ENCODE measurements around the gene SIPA1L3.
"Not testable (repeated sequence)": the region's sequence is repeated elsewhere in the genome, so short reads cannot be mapped to it uniquely, and the experiment has no call there.

The SIPA1L3 gene

DNA sequence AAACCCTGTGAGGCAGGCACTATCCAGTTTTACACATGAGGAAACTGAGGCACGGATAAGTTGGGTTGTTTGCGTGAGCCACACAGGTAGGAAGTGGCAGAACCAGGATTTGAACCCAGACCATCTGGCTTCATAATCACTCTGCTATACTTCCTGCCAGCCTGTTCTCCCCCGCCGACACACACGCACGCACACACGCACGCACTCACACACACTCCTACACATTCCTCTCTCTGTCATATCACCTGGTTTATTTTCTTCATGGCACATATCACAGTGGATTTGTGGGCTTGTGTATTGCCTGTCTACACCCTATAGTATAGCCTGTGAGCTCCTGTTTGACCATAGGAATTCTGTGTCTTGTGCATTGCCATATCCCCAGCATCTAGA lies 140.0 kb downstream of the SIPA1L3 start:
- no peak for DNase-seq

DNA sequence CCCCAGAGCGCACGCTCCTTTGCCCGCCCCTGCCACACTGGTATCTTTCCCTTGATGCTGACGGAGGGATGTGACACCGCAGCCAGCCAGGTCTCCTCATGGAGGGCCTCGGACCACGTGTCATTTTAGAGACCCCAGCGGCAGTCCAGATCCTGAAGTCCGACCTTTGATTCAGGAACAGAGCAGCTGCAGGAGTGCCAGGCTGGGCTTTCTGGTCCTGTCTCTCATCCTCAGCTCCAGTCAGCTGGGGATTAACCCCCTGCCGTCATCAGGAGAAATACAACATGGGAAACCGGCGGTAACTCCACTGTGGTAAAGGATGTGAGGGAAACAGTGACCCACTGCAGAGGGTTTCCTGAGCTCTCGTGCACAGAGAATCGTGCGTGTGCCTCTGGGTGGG lies 140.6 kb downstream of the SIPA1L3 start:
- no peak for DNase-seq

DNA sequence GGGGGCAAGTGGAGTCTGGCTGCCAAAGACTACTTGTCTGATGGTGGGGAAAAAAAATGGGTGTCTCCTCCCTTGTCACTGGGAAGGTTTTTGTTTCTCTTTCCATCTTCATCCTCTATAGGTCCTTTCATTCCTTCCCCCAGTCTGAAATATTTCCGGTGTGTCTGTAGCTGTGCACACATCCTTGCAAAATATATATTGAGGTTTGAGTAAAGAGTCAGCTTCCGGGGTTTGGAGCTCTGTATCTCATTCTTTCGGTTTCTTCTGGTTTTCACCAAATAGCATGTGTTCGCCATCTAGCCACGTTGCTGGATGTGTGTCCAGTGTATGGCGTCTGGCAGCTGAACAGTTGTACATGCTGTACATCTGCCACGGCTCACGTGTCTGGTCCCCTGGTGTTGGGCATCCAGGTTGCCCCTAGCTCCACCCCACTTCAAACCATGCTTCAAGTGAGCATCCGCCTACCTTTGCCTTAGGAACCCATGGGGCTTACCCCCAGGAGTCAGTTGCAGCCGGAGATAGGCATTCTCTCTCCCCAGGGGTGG lies 142.2 kb downstream of the SIPA1L3 start:
- no peak for DNase-seq

DNA sequence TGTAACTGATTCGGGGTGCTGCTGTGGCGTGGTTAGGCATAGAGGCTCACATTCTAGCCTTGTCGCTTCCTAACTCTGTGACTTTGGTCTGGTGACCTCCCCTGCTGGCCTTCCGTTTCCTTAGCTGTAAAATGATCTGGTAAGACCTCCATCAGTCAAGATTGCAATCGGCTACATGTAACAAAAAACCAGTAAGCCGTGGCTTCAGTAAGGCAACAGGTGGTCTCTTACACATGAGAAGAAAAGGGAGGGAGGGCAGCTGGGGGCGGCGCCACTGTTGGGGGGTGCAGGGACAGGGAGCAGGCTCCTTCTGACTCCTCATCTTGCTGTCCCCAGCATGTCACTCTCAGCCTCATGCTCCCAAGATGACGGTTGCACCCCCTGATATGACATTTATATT lies 148.0 kb downstream of the SIPA1L3 start:
- no peak for DNase-seq

DNA sequence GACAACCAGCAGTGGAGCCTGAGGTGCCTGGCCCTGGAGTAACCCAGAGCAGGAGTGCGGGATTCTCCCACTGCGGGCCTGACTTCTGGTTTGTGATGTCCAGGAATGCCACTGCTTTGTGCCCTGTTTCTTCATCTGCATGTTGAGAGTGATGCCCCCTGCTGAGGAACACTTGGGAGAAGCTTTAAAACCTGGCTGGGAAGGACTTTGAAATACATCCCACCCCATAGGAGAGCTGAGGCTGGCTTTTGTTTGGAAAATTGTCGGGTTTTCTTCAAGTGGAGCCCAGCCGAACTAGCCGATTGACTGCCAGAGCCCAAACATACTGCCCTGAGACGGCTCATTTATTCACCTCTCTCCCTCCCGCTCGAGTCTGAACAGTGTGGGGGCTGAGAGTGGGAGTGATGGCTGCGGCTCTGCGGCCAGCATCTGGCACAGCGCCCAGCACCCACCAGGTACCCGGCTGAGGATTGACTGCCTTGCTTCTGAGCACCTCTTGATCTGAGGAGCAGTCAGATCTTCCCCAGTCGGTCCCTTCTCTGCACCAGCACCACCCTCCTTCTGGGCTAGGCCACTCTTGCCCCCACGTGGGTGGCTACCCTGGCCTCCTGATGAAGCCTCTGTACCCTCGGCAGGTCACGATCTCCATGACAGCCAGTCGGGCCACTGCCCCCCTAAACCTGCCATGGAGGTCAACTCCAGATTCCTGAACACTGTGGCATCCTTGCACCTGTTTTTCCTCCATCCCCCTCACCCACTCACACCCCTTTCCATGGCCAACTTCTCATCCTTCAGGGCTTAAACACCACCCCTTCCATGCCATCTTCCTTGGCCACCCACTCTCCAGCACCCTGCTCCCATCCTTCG lies 148.9 kb downstream of the SIPA1L3 start:
- DNase-seq: no peak

DNA sequence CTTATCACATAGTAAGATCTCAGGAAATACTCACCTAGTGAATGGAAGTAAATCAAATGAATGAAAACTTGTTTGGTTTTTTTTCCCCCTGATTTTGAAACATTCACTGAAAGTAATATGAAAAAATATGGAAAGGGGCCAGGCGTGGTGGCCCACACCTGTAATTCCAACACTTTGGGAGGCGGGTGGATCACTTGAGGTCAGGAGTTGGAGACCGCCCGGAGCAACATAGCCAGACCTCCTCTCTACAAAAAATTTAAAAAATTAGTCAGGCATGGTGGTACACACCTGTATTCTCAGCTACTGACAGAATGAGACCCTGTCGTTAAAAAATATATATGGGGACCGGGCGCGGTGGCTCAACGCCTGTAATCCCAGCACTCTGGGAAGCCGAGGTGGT lies 149.6 kb downstream of the SIPA1L3 start:
- no peak for DNase-seq

DNA sequence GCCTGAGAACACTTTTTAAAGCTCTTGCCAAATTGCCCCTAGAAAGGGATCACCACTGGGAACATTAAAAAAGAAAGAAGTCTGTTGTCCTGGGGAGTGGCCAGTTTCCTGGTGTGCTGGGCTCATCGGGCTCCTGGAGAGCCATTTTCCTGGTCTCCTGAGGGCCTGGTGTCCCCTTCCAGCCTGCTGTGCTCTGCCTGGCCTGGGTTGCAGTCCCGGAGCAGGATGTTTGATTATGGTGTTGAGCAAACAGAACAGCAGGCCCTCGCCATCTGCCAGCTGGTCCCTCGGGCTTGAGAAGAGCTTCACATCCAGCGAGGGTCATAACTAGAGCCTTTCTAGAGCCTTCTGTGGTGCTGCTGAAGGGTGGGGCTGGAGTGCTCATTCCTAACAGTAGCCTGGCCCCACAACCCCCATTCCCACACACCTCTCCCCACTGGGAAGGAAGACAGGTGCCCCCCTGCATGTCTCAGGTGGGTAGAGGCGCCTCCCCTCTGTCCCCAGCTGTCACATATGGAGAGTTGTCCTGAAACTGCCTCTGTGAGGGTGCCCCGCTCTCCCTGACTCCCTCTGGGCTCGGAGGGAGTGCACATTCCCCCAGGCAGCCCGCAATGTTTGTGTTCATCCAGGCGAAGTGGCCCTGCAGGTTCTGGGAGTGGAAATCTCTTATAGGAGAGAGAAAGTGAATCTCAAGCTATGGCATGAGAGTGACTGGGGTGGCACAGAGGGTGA lies 151.1 kb downstream of the SIPA1L3 start:
- DNase-seq: peak; percentile 87

DNA sequence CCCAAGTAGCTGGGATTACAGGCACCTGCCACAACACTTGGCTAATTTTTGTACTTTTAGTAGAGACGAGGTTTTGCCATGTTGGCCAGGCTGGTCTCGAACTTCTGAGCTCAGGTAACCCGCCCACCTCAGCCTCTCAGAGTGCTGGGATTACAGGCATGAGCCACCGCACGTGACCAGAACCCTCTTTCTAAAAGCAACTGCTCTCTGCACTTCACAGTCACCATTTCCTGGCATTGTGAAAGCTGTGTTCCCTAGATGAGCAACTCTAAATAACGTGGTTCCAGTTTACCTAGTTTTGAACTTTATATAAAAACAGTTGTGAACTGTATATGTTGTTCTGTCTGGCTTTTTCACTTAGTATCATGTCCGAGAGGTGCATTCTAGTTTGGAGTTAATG lies 152.9 kb downstream of the SIPA1L3 start:
- DNase-seq: no peak

DNA sequence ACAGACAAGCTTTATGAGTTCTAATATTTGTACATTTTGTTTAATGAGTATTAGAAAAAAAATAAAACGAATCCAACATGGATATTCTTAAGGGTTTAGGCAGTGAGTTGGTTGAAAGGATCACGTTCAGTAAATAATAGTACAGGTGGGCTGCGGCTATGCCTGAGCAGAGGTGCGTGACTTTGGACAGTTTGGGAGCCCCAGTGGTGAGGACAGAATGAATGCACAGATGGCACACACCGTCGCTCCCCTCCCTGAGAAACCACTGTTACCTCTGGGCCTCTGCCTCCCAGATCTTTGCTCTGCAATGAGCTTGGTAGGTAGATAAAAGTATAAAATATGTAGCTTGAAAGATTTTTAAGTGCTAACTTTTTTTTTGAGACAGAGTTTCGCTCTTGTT lies 153.3 kb downstream of the SIPA1L3 start:
- DNase-seq: no peak

DNA sequence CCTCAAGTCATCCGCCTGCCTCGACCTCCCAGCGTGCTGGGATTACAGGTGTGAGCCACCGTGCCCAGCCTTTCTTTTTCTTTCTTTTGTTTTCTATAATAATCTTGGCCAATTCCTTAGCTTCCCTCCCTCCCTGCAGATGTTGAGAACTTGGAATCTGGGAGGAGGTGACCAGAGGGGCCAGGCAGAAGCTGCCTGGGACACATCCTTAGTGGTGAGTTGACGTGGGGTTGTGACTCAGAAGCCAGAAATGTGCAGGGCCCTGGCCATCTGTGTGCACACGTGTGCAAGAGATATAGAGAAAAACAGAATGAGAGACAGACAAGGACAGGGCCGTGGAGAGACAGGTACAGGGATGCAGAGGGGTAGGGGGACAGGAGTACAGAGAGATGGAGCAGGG lies 154.3 kb downstream of the SIPA1L3 start:
- DNase-seq: no peak

DNA sequence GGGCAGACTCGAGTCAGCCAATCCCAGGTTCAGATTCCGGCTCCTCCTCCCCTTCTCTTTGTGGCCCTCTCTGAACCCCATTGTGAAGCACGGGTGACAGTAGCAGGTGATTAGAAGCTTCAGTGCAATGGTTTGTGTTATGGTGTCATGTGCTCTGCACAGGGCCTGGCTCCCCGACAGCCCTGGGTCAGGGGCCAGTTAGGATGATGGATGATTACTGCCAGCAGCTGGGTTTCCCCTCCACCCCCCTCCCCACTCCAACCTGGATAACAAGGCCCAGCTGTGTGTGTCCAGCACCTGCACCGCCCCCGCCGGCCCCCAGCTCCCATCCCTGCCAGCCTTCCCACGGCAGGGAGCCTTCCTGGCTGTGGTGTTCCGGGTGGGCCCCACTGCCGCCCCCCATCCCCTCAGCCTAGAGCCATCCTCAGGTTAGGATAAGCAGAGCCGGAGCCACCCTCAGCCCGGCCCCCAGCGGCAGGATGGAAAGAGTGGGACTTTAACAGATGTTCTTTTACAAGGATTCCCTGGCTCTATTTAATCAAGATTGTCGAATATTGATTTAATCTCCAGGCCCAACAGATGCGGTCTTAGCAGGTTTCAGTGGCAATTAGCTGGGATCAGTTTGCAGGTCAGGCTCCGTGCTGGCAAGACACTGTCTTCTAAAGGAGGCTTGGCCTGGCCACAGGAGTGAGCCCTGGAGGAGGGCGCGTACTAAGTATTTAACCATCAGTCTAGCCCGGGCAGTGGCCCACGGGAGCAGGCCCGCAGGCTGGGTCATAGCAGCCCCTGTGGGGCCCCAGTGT lies 156.2 kb downstream of the SIPA1L3 start:
- peak; percentile 59 for DNase-seq

DNA sequence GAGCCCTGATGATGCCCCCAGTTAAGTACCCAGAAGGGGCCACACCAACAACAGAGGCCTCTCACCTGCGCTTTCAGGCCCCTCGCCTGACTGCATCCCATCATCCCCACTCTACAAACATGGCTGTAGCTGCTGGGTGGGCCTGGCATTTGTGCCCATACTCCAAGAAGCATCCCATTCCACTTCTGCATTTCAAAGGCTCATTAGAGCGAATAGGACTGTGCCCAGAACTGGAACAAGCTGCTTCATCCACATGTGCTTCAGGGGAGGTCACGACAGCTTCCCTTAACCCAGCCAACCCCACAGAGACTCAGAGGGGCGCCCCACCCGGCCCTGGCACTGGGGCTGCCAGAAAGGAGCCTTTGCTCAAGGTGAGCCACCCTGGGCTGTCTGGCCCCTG lies 156.9 kb downstream of the SIPA1L3 start:
- no peak for DNase-seq

DNA sequence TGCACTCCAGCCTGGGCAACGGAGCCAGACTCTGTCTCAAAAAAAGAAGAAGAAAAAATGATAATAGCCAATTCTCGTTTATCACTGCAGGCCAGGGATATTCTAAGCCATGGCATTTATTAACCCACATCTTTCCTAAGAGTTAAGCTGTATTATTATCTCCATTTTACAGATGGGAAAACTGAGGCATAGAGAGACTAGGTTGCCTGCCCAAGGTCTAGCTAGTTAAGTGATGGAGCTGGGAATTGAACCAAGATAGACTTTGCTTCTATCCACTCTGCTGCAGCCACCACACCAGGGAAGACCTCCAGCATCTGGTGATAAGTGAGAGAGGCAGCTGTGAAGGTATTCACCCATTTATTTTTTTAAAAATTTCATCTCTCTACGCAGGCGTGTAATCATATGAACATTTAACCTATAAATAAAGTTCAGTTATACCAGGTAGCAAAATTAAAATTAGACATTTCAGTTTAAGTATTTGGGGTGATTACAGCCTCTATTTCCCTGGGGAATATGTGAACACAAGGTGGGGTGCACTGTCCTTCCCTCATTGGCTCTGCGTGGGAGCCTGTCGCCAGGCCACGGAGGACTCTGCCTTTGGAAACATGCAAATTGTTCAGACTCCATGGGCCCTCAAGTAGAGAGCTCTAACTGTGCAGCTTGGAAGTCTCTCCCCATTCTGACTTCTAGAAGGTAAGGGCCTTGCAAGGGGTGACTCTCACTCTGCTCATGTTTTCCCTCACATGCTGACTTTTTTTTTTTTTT lies 157.8 kb downstream of the SIPA1L3 start:
- no peak for DNase-seq

DNA sequence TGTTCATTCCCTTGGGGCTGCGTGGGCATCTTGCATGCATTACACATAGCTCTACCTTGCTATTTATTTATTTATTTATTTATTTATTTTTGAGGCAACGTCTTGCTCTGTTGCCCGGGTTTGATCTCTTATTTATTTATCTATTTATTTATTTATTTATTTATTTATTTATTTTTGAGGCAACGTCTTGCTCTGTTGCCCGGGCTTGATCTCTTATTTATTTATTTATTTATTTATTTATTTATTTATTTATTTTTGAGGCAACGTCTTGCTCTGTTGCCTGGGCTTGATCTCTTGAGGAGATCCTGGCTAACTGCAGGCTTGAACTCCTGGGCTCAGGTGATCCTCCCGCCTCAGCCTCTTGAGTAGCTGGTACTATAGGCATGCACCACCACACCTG lies 158.8 kb downstream of the SIPA1L3 start:
- DNase-seq: not testable (repeated sequence)

DNA sequence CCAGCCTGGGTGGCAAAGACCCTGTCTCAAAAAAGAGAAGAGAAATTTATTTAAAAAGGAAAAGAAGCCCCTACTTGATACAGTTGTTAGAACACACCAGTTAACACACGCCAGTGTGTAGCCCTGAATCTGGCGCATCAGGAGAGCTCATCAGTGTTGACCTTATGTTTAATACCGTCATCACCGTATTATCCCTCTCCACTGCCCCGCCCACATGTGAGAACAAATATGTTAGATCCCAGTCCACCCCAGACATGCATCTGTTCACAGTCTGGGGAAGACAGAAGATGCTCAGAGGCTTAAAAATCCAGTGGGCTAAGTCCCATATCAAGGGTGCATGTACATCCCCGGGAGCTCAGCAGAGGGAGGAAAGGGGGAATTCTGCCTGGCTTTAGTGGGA lies 161.8 kb downstream of the SIPA1L3 start:
- DNase-seq: no peak

DNA sequence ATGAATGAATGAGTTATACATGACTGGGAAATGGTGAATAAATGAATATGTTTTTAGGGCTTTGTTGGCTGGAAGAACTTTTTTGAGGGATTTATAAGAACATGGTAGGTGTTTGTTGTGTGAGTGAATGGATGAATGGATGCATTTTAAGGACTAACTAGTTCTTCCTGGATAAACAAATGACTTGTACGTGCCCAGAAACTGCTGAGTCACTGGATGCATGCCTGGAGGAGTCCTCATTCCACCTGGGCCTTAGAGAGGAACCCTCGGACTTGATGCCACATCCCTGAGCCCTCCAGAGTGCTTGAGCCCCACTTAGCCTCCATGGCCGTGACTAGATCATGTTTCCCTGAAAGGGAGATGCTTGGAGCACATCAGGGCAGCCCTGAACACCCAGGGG lies 163.6 kb downstream of the SIPA1L3 start:
- no peak for DNase-seq

DNA sequence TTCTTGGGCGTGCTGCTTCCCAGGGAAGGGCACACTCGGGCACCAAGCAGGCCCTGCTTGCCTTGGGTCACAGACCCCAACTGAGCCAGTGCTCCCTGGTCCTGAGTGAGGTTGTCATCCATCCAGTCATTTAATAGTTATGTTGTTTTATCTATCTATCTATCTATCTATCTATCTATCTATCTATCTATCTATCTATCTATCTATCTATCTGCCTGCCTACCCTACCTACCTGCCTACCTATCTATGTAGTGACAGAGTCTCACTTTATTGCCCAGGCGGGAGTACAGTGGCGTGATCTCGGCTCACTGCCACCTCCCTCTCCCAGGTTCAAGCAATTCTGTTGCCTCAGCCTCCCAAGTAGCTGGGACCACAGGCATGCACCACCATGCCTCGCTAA lies 164.0 kb downstream of the SIPA1L3 start:
- not testable (repeated sequence) for DNase-seq

DNA sequence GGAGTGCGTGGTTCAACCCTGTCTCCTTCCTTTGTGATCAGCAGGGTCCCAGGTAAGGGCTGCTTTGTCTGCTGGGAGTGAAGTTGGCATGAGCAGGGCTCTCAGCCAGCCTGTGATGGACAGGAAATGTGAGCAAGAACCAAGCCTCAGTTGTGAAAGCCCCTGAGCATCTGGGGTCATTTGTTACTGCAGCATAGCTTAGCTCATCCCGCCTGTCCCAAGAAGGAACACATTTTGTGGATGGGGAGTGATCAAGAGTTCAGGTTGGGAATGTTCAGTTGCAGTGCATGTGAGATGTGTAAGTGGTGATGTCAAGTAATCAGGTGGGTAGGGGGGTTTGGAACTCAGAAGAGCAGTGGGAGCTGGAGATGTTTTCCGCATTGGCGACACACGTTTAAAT lies 164.6 kb downstream of the SIPA1L3 start:
- DNase-seq: no peak

DNA sequence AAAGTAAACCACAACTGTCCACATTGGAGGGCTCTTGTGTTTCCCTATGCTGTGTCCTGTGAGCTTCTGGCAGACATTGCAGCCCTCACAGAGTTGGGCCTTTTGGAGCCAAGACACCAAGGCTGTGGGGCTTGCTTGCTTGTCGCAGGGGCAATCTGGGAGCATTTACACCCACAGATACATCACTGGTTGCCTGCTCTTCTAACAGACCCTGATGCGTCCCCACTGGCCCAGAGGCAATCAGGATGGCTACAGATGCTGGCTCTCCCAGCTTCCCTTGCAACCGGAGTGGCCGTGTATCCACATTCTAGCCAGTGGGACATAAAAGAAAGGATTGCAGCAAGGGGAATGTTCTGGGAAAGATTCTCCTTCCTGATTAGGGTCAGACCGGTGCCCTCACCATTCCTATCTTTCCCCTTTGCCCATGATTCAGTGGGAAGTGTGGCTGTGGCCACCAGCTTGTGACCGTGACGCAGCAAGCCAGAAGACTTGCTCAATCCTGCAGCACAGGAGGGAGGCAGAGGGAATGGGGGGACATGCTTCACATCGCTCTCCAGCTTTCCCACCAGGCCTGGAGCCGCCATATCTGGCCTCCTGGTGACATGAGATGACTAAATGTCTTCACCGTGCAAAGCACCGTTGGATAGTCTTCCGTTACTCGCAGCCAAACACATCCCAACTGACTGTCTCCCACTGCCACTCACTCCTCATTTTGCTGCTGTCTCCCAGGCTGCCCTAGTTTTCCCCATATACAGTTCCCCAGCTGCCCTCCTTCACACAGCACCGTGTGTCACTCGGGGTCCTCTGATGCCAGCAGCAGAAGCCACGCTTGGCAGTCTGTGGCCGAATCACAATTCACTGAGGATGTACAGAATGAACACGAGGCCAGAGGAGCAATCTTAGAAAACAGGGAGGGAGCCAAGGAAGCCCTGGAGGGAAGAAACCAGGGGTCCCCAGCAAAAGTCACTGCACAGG lies 166.1 kb downstream of the SIPA1L3 start:
- no peak for DNase-seq

DNA sequence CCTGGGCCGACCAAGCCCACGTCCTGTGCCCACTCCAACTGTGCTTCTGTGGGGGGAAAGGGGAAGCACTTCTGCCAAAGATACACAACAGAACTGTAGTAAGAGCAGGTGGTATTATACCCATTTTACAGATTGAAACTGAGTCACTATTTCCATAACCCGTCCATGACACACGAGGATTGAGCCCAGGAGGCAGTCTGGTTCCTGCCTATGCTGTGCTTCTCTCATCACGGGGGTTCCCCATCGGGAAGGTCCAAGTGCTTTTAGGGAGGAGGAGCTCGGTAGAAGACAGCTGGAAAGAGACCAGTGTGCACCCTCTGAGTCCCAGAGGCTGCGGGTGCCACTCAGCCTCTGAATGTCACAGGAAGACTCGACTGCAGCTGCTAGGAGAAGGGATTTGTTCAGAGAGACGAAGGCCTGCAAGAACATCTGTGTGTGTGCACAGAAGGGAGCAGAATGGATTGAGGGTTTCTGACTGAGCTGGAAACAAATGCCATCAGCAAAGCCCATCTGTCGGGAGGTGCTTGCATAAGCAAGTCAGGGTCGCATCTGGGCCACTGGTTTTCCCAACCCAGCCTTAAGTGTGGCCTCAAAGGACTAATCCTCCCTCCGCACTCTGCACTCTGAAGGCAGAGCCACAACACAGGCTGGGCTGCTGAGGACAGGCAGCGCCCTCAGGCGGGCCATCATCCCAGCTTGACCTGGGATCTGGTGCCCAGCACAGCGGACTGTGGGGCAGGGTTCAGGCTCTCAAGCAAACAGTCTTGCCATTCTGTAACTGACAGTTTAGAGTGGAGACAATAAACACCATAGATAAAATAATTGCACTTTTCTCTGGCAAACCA lies 167.1 kb downstream of the SIPA1L3 start:
- no peak for DNase-seq

All from NCI-H1092 (cell line).